HEK293 (cell line): ENCODE data around the gene PIEZO1.

Experiments used
- KLF16 ChIP-seq: fragments of 450-650 bp; formaldehyde crosslinking; IDR thresholded peaks from 2 replicates; pipeline ENCODE4 v1.5.1; 2017; ENCODE audit warnings: missing biosample characterization, missing genetic modification characterization
- ZNF133 ChIP-seq: fragments of 450-650 bp; formaldehyde crosslinking; IDR thresholded peaks from 2 replicates; pipeline ENCODE4 v1.5.1; 2016; ENCODE audit warnings: missing biosample characterization, missing genetic modification characterization
- ZNF140 ChIP-seq: fragments of 450-650 bp; formaldehyde crosslinking; IDR thresholded peaks from 2 replicates; pipeline ENCODE4 v1.5.1; 2016; ENCODE audit warnings: missing biosample characterization, missing genetic modification characterization
- ZNF24 ChIP-seq: fragments of 450-650 bp; formaldehyde crosslinking; IDR thresholded peaks from 2 replicates; pipeline ENCODE4 v1.5.1; 2016; ENCODE audit warnings: missing biosample characterization, missing genetic modification characterization
- ZNF274 ChIP-seq, 2 experiments: fragments of 200-500 bp in 1 of 2; fragments of 450-650 bp in 1 of 2; sonication (Bioruptor generic) in 1 of 2; formaldehyde crosslinking in 1 of 2; IDR thresholded peaks; 2 replicates each; pipeline versions ENCODE4 v1.5.1 to v1.6.1; 2014 to 2016; ENCODE audit warnings: borderline replicate concordance in 1 of 2, inconsistent platforms in 1 of 2, low read length in 1 of 2, missing biosample characterization in 1 of 2, missing genetic modification characterization in 1 of 2
- TF ChIP-seq, protein P1 (sequence below): fragments of 450-650 bp; formaldehyde crosslinking; IDR thresholded peaks from 2 replicates; pipeline ENCODE4 v1.5.1; 2016; ENCODE audit warnings: missing biosample characterization, missing genetic modification characterization
- TF ChIP-seq, protein P2 (sequence below): fragments of 450-650 bp; formaldehyde crosslinking; IDR thresholded peaks from 2 replicates; pipeline ENCODE4 v1.5.1; 2016; ENCODE audit warnings: missing biosample characterization, missing genetic modification characterization

DNA sequence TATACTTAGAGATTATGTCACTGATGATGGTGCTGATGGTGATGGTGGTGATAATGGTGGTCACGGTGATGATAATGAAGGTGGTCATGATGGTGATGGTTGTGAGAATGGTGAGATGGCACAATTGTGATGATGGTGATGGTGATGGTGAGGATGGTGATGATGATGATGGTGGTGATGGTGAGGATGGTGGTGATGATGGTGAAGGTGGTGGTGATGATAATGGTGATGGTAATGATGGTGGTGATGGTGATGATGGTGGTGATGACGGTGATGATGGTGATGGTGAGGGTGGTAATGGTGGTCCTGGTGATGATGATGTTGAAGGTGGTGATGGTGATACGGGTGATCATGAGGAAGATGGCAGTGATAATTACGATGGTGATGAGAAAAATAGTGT lies 13.1 kb upstream of the PIEZO1 start:
- TF ChIP-seq ZNF133, result no peak
- no peak for TF ChIP-seq ZNF24
- TF ChIP-seq, protein P1, sequence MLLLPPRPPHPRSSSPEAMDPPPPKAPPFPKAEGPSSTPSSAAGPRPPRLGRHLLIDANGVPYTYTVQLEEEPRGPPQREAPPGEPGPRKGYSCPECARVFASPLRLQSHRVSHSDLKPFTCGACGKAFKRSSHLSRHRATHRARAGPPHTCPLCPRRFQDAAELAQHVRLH (tag by site-specific recombination), result no peak
- TF ChIP-seq ZNF140, result no peak
- TF ChIP-seq ZNF274 (IDR thresholded peaks at IDR 0.05; ENCODE audit: low read length), result no peak
- no peak for TF ChIP-seq ZNF274 (tag by site-specific recombination; IDR thresholded peaks at IDR 0.05; ENCODE audit: borderline replicate concordance)
- no peak for TF ChIP-seq KLF16 (tag by site-specific recombination)
- TF ChIP-seq, protein P2, sequence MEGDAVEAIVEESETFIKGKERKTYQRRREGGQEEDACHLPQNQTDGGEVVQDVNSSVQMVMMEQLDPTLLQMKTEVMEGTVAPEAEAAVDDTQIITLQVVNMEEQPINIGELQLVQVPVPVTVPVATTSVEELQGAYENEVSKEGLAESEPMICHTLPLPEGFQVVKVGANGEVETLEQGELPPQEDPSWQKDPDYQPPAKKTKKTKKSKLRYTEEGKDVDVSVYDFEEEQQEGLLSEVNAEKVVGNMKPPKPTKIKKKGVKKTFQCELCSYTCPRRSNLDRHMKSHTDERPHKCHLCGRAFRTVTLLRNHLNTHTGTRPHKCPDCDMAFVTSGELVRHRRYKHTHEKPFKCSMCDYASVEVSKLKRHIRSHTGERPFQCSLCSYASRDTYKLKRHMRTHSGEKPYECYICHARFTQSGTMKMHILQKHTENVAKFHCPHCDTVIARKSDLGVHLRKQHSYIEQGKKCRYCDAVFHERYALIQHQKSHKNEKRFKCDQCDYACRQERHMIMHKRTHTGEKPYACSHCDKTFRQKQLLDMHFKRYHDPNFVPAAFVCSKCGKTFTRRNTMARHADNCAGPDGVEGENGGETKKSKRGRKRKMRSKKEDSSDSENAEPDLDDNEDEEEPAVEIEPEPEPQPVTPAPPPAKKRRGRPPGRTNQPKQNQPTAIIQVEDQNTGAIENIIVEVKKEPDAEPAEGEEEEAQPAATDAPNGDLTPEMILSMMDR (tag by site-specific recombination), result no peak
